Body of pancreas (tissue), 4 donors: Measurements from ENCODE around the gene HYPK.

Experiments
- POLR2A ChIP-seq, 3 donors: fragments of 450-650 bp; IDR thresholded peaks; one replicate each; pipeline ENCODE4 v1.6.1; 2016; ENCODE audit warnings: antibody characterized with exemption in 3 of 3, mild to moderate bottlenecking in 2 of 3
- TF ChIP-seq, protein P1 (sequence below), 7 experiments: fragments of 450-650 bp in 4 of 7; fragments of 200-600 bp in 3 of 7; sonication (generic) in 3 of 7; IDR thresholded peaks; one replicate each; pipeline ENCODE4 v1.5.1; 2016 to 2019; ENCODE audit warnings: antibody characterized with exemption in 7 of 7

DNA sequence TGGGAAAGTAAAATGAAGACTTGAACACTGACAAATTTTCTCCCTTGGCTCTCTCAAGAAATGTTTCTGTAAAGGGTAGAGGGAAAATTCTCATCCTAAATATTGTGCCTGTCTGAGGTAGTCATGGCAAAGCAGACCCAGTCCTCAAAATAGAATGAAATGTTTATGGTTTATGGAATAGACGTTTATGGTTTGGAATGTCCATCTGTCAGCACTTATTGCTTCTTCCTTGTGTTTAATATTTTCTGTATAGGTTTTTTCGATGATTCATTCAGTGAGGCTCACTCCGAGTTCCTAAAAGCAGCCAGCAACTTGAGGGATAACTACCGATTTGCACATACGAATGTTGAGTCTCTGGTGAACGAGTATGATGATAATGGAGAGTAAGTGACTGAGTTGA, 37.6 kb upstream of the HYPK start:
- TF ChIP-seq, protein P1, sequence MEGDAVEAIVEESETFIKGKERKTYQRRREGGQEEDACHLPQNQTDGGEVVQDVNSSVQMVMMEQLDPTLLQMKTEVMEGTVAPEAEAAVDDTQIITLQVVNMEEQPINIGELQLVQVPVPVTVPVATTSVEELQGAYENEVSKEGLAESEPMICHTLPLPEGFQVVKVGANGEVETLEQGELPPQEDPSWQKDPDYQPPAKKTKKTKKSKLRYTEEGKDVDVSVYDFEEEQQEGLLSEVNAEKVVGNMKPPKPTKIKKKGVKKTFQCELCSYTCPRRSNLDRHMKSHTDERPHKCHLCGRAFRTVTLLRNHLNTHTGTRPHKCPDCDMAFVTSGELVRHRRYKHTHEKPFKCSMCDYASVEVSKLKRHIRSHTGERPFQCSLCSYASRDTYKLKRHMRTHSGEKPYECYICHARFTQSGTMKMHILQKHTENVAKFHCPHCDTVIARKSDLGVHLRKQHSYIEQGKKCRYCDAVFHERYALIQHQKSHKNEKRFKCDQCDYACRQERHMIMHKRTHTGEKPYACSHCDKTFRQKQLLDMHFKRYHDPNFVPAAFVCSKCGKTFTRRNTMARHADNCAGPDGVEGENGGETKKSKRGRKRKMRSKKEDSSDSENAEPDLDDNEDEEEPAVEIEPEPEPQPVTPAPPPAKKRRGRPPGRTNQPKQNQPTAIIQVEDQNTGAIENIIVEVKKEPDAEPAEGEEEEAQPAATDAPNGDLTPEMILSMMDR (IDR thresholded peaks at IDR 0.05) = no peak
- TF ChIP-seq POLR2A (IDR thresholded peaks at IDR 0.05) = no peak
